ENCODE results near the gene USP15.

- no peak for TF ChIP-seq SIN3A (IDR thresholded peaks at IDR 0.05; ENCODE audit: borderline replicate concordance, insufficient read depth, low read length)
- no peak for TF ChIP-seq POLR2AphosphoS5 (IDR thresholded peaks at IDR 0.05; ENCODE audit: low read depth, low read length)
- TF ChIP-seq REST (IDR thresholded peaks at IDR 0.05; ENCODE audit: insufficient read depth in 1 of 2, low read depth in 2 of 2, low read length in 2 of 2), result no peak
- TF ChIP-seq TAF1 (IDR thresholded peaks at IDR 0.05; ENCODE audit: borderline replicate concordance, insufficient read depth, low read length), result no peak
- no peak for TF ChIP-seq FOXP2 (optimal IDR thresholded peaks at IDR 0.05; ENCODE audit: borderline replicate concordance, extremely low read depth, extremely low read length, insufficient read depth)
Observed at GRCh38 chr12:62217466-62218194, 42.6 kb upstream of the USP15 start.

Measured in PFSK-1 (cell line).